ENCODE data around the gene TRMT13. TPM values are rescaled to one million over a fixed set of nuclear protein-coding genes. Genes with fewer than 3 reads are reported as not detected.

TRMT13 gene
- total RNA-seq, 6 experiments from 2014 or later, result 9.9 to 13.0 (median 12.0) TPM

DNA sequence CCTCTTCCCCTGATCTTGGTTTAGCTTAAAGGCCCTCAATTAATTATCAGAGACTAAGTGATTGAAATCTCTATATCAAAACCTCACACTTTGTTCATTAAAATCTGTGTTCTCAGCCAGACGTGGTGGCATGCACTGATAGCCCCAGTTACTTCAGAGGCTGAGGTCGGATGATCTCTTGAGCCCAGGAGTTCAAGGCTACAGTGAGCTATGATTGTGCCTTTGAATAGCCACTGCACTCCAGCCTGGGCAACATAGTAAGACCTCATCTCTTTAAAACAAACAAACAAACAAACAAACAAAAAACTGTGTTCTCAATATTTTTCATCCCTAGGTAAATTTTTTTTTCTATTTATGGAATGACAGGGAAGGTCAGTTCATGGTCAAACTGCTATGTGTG lies 18.7 kb downstream of the TRMT13 start:
- no peak for DNase-seq
- H3K27ac Mint-ChIP-seq, result no peak overlapping the region
- H3K27me3 Mint-ChIP-seq (ENCODE audit: insufficient read depth), result no peaks in the 10 kb centered on the region
- H3K36me3 Mint-ChIP-seq (ENCODE audit: low read depth), result peaks cover 10% of the 10 kb centered on the region; the same call in 1 of the 2 replicates
- H3K4me1 Mint-ChIP-seq (ENCODE audit: low read depth), result no peaks in the 10 kb centered on the region
- TF ChIP-seq, protein P1, sequence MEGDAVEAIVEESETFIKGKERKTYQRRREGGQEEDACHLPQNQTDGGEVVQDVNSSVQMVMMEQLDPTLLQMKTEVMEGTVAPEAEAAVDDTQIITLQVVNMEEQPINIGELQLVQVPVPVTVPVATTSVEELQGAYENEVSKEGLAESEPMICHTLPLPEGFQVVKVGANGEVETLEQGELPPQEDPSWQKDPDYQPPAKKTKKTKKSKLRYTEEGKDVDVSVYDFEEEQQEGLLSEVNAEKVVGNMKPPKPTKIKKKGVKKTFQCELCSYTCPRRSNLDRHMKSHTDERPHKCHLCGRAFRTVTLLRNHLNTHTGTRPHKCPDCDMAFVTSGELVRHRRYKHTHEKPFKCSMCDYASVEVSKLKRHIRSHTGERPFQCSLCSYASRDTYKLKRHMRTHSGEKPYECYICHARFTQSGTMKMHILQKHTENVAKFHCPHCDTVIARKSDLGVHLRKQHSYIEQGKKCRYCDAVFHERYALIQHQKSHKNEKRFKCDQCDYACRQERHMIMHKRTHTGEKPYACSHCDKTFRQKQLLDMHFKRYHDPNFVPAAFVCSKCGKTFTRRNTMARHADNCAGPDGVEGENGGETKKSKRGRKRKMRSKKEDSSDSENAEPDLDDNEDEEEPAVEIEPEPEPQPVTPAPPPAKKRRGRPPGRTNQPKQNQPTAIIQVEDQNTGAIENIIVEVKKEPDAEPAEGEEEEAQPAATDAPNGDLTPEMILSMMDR (IDR thresholded peaks at IDR 0.05), result no peak
- H3K4me3 Mint-ChIP-seq, result no peak overlapping the region
- H3K9me3 Mint-ChIP-seq, result no peaks in the 10 kb centered on the region

DNA sequence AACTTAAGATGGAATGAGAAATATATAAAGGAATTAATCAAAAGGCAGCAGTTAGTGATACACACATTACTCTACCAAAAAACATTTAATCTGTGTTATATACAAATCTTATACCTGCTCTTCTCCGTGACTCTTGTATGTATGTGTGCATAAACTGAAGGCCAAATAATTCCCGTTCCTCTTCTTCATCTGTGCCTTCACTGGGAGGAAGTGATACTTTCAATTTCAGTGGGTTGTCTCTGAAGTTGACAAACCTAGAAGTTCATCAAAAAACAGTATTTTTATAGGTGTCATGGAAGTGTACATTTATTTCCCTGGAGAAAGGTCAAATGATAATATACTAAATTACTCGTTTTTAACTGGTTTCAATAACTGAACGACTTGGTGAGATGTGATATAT lies 19.3 kb downstream of the TRMT13 start:
- TF ChIP-seq, protein P1 (IDR thresholded peaks at IDR 0.05), result no peak
- H3K4me1 Mint-ChIP-seq (ENCODE audit: low read depth), result no peaks in the 10 kb centered on the region
- H3K36me3 Mint-ChIP-seq (ENCODE audit: low read depth), result peaks cover 10% of the 10 kb centered on the region; the same call in 1 of the 2 replicates
- H3K27me3 Mint-ChIP-seq (ENCODE audit: insufficient read depth), result no peaks in the 10 kb centered on the region
- DNase-seq, result no peak
- H3K27ac Mint-ChIP-seq, result no peak overlapping the region
- no peak overlapping the region for H3K4me3 Mint-ChIP-seq
- H3K9me3 Mint-ChIP-seq, result no peaks in the 10 kb centered on the region

- no peaks in the 10 kb centered on the region for H3K4me1 Mint-ChIP-seq (ENCODE audit: low read depth)
Measured at GRCh38 chr1:100162881-100163280, 29.9 kb downstream of the TRMT13 start.

DNA sequence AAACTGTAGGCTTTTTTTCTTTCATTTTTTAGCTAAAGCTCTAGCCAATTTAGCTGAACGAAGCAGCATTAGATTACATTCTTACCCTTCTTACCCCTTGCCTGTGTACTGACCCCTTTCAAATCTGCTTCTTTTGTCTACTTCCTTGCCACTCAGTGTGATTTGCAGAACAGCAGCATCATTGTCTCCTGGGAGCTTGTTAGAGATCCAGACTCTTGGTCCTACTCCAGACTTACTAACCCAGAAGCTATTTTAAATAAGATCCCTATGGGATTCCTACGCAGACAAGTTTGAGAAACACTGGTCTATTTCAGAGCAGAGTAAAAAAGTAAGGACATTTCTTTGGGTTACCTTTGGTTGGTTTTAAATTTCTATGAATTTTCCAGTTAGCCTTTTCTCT lies 31.3 kb downstream of the TRMT13 start:
- no peak for DNase-seq
- no peak overlapping the region for H3K27ac Mint-ChIP-seq
- no peaks in the 10 kb centered on the region; the same call in 1 of the 2 replicates for H3K27me3 Mint-ChIP-seq (ENCODE audit: insufficient read depth)
- TF ChIP-seq, protein P1 (IDR thresholded peaks at IDR 0.05), result no peak
- no peak overlapping the region for H3K4me3 Mint-ChIP-seq
- no peaks in the 10 kb centered on the region for H3K9me3 Mint-ChIP-seq
- H3K36me3 Mint-ChIP-seq (ENCODE audit: low read depth), result no peaks in the 10 kb centered on the region
- no peaks in the 10 kb centered on the region for H3K4me1 Mint-ChIP-seq (ENCODE audit: low read depth)

More at GRCh38 chr1:100162881-100163280, 29.9 kb downstream of the TRMT13 start:
- no peak overlapping the region for H3K27ac Mint-ChIP-seq
- H3K9me3 Mint-ChIP-seq, result no peaks in the 10 kb centered on the region
- no peaks in the 10 kb centered on the region for H3K36me3 Mint-ChIP-seq (ENCODE audit: low read depth)
- DNase-seq, result no peak
- no peaks in the 10 kb centered on the region; the same call in 1 of the 2 replicates for H3K27me3 Mint-ChIP-seq (ENCODE audit: insufficient read depth)
- H3K4me3 Mint-ChIP-seq, result no peak overlapping the region
- TF ChIP-seq, protein P1 (IDR thresholded peaks at IDR 0.05), result no peak

DNA sequence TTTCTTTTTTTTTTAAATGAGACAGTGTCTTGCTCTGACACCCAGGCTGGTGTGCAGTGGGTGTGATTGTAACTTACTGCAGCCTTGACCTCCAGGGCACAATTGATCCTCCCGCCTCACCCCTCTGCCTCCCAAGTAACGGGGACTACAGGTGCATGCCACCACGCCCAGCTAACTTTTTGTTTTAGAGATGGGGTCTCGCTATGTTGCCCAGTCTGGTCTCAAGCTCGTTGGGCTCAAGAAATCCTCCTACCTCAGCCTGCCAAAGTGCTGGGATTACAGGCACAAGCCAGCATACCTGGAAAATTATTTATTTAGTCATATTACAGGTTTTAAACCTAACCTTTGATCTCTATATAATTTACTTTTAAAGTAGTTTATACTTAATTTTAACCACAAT lies 31.7 kb downstream of the TRMT13 start:
- DNase-seq, result no peak
- Mint-ChIP-seq H3K27ac (no peak overlapping the region), H3K9me3 (no peaks in the 10 kb centered on the region), H3K36me3 (ENCODE audit: low read depth) (no peaks in the 10 kb centered on the region), H3K27me3 (ENCODE audit: insufficient read depth) (no peaks in the 10 kb centered on the region; the same call in 1 of the 2 replicates), H3K4me3 (no peak overlapping the region), H3K4me1 (ENCODE audit: low read depth) (no peaks in the 10 kb centered on the region)
- TF ChIP-seq, protein P1 (IDR thresholded peaks at IDR 0.05), result no peak

GRCh38 chr1:100168051-100168450 lies 35.1 kb downstream of the TRMT13 start:
- TF ChIP-seq, protein P1 (IDR thresholded peaks at IDR 0.05), result no peak
- Mint-ChIP-seq H3K27ac (no peak overlapping the region), H3K9me3 (no peaks in the 10 kb centered on the region), H3K4me3 (no peak overlapping the region), H3K4me1 (ENCODE audit: low read depth) (no peaks in the 10 kb centered on the region), H3K36me3 (ENCODE audit: low read depth) (no peaks in the 10 kb centered on the region), H3K27me3 (ENCODE audit: insufficient read depth) (no peaks in the 10 kb centered on the region; the same call in 1 of the 2 replicates)
- no peak for DNase-seq

All from HFFc6 (cell line).